CD4-positive, CD25-positive, alpha-beta regulatory T cell (primary cell): ENCODE results near the gene GLRX2. TPM values are rescaled to one million over a fixed set of nuclear protein-coding genes. Genes with fewer than 3 reads are reported as not detected.
"Not testable (repeated sequence)": the region's sequence is repeated elsewhere in the genome, so short reads cannot be mapped to it uniquely, and the experiment has no call there.

ENCODE experiments used
- ATAC-seq, 2 donors: fragments of 150-1000 bp; cut with Tn5 transposase; one replicate each; pipeline ENCODE4 v1.10.0; 2021; ENCODE audit warnings: low read depth in 2 of 2, moderate number of reproducible peaks in 2 of 2, moderate library complexity in 1 of 2
- DNase-seq, 3 donors: peaks; one replicate each; pipeline versions ENCODE4 v3.0.0 to v3.0.0-alpha.2; 2012 to 2022; ENCODE audit warnings: mixed read lengths in 1 of 3
- H3K27ac ChIP-seq: one replicate; pipeline ENCODE4 v1.7.0; 2013; ENCODE audit warnings: mild to moderate bottlenecking, low read length; ENCODE audit not compliant: insufficient read depth, poor library complexity, severe bottlenecking
- H3K27me3 ChIP-seq: one replicate; pipeline ENCODE4 v1.7.0; 2013; ENCODE audit warnings: low read length; ENCODE audit not compliant: control insufficient read depth, insufficient read depth
- H3K36me3 ChIP-seq: one replicate; pipeline ENCODE4 v1.7.0; 2013; ENCODE audit warnings: mild to moderate bottlenecking, low read length, moderate library complexity; ENCODE audit not compliant: control insufficient read depth, insufficient read depth
- H3K4me1 ChIP-seq: 2 replicates; pipeline ENCODE4 v1.7.0; 2013; ENCODE audit warnings: mild to moderate bottlenecking, low read length; ENCODE audit not compliant: insufficient read depth, control insufficient read depth, poor library complexity, severe bottlenecking
- H3K4me3 ChIP-seq: one replicate; pipeline ENCODE4 v1.7.0; 2013; ENCODE audit warnings: low read depth, mild to moderate bottlenecking, low read length, moderate library complexity
- H3K9me3 ChIP-seq, 2 experiments: 1 replicate in 1 of 2; 2 replicates in 1 of 2; pipeline ENCODE4 v1.7.0; 2013; ENCODE audit warnings: low read length in 2 of 2, mild to moderate bottlenecking in 1 of 2, moderate library complexity in 1 of 2; ENCODE audit not compliant: control insufficient read depth in 2 of 2
- H3K27ac Mint-ChIP-seq, 3 donors: one replicate each; pipeline ENCODE4 v1.8.0; 2020 to 2022; ENCODE audit warnings: mild to moderate bottlenecking in 3 of 3, mixed read lengths in 3 of 3, moderate library complexity in 2 of 3
- H3K27me3 Mint-ChIP-seq: one replicate; pipeline ENCODE4 v1.8.0; 2022; ENCODE audit warnings: mild to moderate bottlenecking, mixed read lengths
- H3K36me3 Mint-ChIP-seq: one replicate; pipeline ENCODE4 v1.8.0; 2020; ENCODE audit warnings: mixed read lengths
- H3K4me1 Mint-ChIP-seq, 4 donors: one replicate each; pipeline ENCODE4 v1.8.0; 2020 to 2022; ENCODE audit warnings: mixed read lengths in 4 of 4, mild to moderate bottlenecking in 1 of 4
- H3K4me3 Mint-ChIP-seq, 4 donors: one replicate each; pipeline ENCODE4 v1.8.0; 2020 to 2022; ENCODE audit warnings: mild to moderate bottlenecking in 4 of 4, mixed read lengths in 4 of 4, moderate library complexity in 3 of 4
- H3K9me3 Mint-ChIP-seq, 7 donors: one replicate each; pipeline ENCODE4 v1.8.0; 2020 to 2022; ENCODE audit warnings: mixed read lengths in 7 of 7, mild to moderate bottlenecking in 3 of 7, moderate library complexity in 2 of 7
- polyA plus RNA-seq, 4 donors: library from polyadenylated mRNA; unstranded; fragments of 300-500 nt; fragmentation: Illumina TruSeq; gene quantifications; one replicate each; pipeline ENCODE4 v1.2.3, GENCODE V29; 2021
- total RNA-seq: library from RNA; stranded (reverse); gene quantifications from one replicate; pipeline ENCODE4 v1.2.3, GENCODE V29; 2022

Gene GLRX2
- total and polyA plus RNA-seq, 5 donors from 2014 or later: 5.2 to 13.8 (median 12.4) TPM

DNA sequence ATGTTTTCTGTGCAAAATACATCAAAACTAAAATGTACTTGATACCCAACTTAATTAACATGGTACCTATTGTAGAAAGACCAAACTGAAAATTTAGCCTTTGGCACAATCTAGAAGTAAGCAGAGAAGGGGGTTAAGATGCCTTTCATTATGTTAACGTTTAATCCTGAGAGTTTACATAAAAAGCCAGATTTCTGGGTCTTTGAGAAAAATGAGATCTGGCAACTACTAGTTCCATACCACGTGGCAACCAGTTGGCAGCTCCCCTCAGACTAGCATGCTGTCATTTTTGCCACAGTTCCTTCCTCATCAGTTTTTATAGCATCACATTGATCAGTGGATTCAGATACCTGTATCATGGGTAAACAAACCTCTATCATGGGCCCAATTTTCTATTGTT, 44.3 kb downstream of the GLRX2 start:
- Histone ChIP-seq H3K9me3 (no peaks in the 10 kb centered on the region), H3K4me3 (peak overlapping the region; percentile 95), H3K4me1 (peaks cover 50% of the 10 kb centered on the region), H3K27me3 (no peaks in the 10 kb centered on the region), H3K36me3 (no peaks in the 10 kb centered on the region), H3K27ac (no peak overlapping the region)
- H3K36me3 Mint-ChIP-seq: peaks cover 8% of the 10 kb centered on the region
- DNase-seq (peak in 1 of 3 donors; percentile 22), ATAC-seq (no peak)
- H3K27me3 Mint-ChIP-seq: no peaks in the 10 kb centered on the region
- H3K27ac Mint-ChIP-seq: peak overlapping the region in 2 of 3 donors; percentile 27 to 97
- peaks cover 26 to 84% (median 58%) of the 10 kb centered on the region in 4 donors for H3K4me1 Mint-ChIP-seq
- peak overlapping the region; percentile 93 to 100 (median 98) for H3K4me3 Mint-ChIP-seq
- H3K9me3 Mint-ChIP-seq: no peaks in the 10 kb centered on the region

- Histone ChIP-seq H3K27me3 (no peaks in the 10 kb centered on the region), H3K4me1 (peaks cover 46% of the 10 kb centered on the region), H3K9me3 (no peaks in the 10 kb centered on the region), H3K36me3 (no peaks in the 10 kb centered on the region), H3K4me3 (peak overlapping the region; percentile 95), H3K27ac (peak overlapping the region; percentile 91)
- Mint-ChIP-seq H3K4me3 (peak overlapping the region; percentile 93 to 100 (median 98)), H3K27me3 (no peaks in the 10 kb centered on the region), H3K4me1 (peaks cover 25 to 78% (median 53%) of the 10 kb centered on the region in 4 donors), H3K27ac (peak overlapping the region; percentile 97 to 99 (median 99)), H3K9me3 (no peaks in the 10 kb centered on the region), H3K36me3 (peaks cover 8% of the 10 kb centered on the region)
- peak in 1 of 3 donors; percentile 7 for DNase-seq
- ATAC-seq: no peak
Observed at GRCh38 chr1:193060406-193060805, 44.8 kb downstream of the GLRX2 start.

- Mint-ChIP-seq H3K4me1 (peaks cover 21 to 77% (median 50%) of the 10 kb centered on the region in 4 donors), H3K27ac (peak overlapping the region; percentile 97 to 99 (median 99))
- ATAC-seq: no peak
Observed at GRCh38 chr1:193060115-193060403, 45.2 kb downstream of the GLRX2 start.

DNA sequence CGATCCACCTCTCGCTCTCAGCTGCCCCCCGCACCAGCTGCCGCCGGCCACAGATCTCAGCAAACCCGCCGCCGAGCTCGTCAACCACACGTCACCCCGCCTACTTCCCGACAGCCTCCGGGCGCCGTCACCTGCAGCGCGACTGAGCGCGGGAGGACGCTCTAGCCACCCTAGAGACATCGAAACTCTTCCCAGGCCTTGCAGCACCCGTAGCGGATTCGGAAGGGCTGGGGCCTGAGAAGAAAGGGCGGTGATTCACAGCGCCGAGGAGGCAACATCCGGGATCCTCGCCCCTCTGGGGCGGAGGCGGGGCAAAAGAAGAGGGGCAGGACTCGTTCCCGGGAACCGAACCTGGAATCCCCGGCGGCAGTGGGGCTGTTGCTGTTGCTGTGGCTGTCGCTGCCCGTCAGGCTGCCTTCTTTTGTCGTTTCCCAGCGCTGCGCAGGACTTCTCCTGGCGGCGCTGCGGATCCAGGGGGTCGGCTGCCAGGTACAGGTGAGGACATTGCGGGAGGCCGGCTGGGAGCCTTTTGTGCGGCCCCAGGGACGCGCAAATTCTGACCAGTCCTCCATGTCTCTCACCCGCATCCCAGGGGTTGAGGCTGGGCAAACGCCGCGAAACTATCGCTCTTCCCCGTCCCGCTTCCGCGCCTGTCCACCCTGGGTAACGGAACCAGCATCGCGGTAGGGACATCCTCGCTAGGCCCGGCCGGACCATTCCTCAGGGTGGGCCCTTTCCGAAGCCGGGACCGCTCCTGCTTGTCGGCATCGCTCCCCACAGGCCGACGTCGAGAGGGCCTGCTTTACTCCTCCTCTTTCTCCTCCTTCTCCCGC, 45.7 kb downstream of the GLRX2 start, which contains the start of the genes RO60 and UCHL5:
TSS of gene RO60 (plus strand) at position 331 of the 833 bp plus-strand sequence. CDS start 9,443 bp downstream, outside the sequence.
TSS of gene UCHL5 (minus strand) at position 79 of the 833 bp plus-strand sequence. CDS start 100 bp downstream, outside the sequence.
- Histone ChIP-seq H3K9me3 (no peaks in the 10 kb centered on the region), H3K4me3 (peak within 1 kb of the TSS; percentile 95), H3K27me3 (no peaks in the 10 kb centered on the region), H3K27ac (peak within 1 kb of the TSS; percentile 91), H3K36me3 (no peaks in the 10 kb centered on the region), H3K4me1 (peaks cover 46% of the 10 kb centered on the region)
- Mint-ChIP-seq H3K4me3 (peak within 1 kb of the TSS; percentile 93 to 100 (median 98)), H3K4me1 (peaks cover 17 to 79% (median 51%) of the 10 kb centered on the region in 4 donors), H3K27me3 (no peaks in the 10 kb centered on the region), H3K9me3 (no peaks in the 10 kb centered on the region), H3K27ac (peak within 1 kb of the TSS; percentile 97 to 99 (median 99)), H3K36me3 (peaks cover 8% of the 10 kb centered on the region)
- DNase-seq (peak; percentile 90 to 98 (median 94)), ATAC-seq (peak; percentile 97 to 98)

More at GRCh38 chr1:193060115-193060403, 45.2 kb downstream of the GLRX2 start:
- H3K36me3 Mint-ChIP-seq: peaks cover 8% of the 10 kb centered on the region
- peak overlapping the region; percentile 95 for H3K4me3 ChIP-seq
- no peaks in the 10 kb centered on the region for H3K36me3 ChIP-seq
- no peaks in the 10 kb centered on the region for H3K27me3 Mint-ChIP-seq
- H3K27me3 ChIP-seq: no peaks in the 10 kb centered on the region
- peaks cover 46% of the 10 kb centered on the region for H3K4me1 ChIP-seq
- H3K27ac ChIP-seq: peak overlapping the region; percentile 91
- DNase-seq: no peak
- H3K4me3 Mint-ChIP-seq: peak overlapping the region; percentile 93 to 100 (median 98)
- H3K9me3 Mint-ChIP-seq: no peaks in the 10 kb centered on the region
- no peaks in the 10 kb centered on the region for H3K9me3 ChIP-seq

- Mint-ChIP-seq H3K36me3 (peaks cover 8% of the 10 kb centered on the region), H3K4me1 (peaks cover 14 to 78% (median 52%) of the 10 kb centered on the region in 4 donors), H3K27me3 (no peaks in the 10 kb centered on the region), H3K4me3 (peak overlapping the region; percentile 93 to 100 (median 98)), H3K27ac (peak overlapping the region; percentile 97 to 99 (median 99)), H3K9me3 (no peaks in the 10 kb centered on the region)
- Histone ChIP-seq H3K36me3 (no peaks in the 10 kb centered on the region), H3K27me3 (no peaks in the 10 kb centered on the region), H3K9me3 (no peaks in the 10 kb centered on the region), H3K4me3 (peak overlapping the region; percentile 95), H3K4me1 (peaks cover 41% of the 10 kb centered on the region), H3K27ac (peak overlapping the region; percentile 91)
- DNase-seq (peak; percentile 32 to 84 (median 54)), ATAC-seq (peak; percentile 19 to 29)
Observed at GRCh38 chr1:193058529-193059281, 46.5 kb downstream of the GLRX2 start.

- Mint-ChIP-seq H3K27ac (peak overlapping the region in 2 of 3 donors; percentile 17 to 32), H3K27me3 (no peaks in the 10 kb centered on the region), H3K9me3 (no peaks in the 10 kb centered on the region), H3K4me3 (peak overlapping the region in 1 of 4 donors; percentile 50), H3K4me1 (peaks cover 21 to 55% (median 34%) of the 10 kb centered on the region in 4 donors), H3K36me3 (peaks cover 7% of the 10 kb centered on the region)
- Histone ChIP-seq H3K4me3 (no peak overlapping the region), H3K9me3 (no peaks in the 10 kb centered on the region), H3K36me3 (peaks cover 15% of the 10 kb centered on the region), H3K4me1 (peaks cover 15% of the 10 kb centered on the region), H3K27me3 (no peaks in the 10 kb centered on the region), H3K27ac (no peak overlapping the region)
- no peak for DNase-seq
- no peak for ATAC-seq
Observed at GRCh38 chr1:193054169-193054675, 51.0 kb downstream of the GLRX2 start.

GRCh38 chr1:193048913-193049312, 56.3 kb downstream of the GLRX2 start:
- not testable (repeated sequence) for ATAC-seq, H3K27ac ChIP-seq, DNase-seq, H3K4me3 Mint-ChIP-seq, H3K9me3 Mint-ChIP-seq, H3K9me3 ChIP-seq, H3K4me1 ChIP-seq, H3K27ac Mint-ChIP-seq, H3K27me3 Mint-ChIP-seq, H3K27me3 ChIP-seq, H3K4me3 ChIP-seq
- peaks cover 38% of the 10 kb centered on the region for H3K36me3 ChIP-seq
- peaks cover 22% of the 10 kb centered on the region for H3K36me3 Mint-ChIP-seq
- peaks cover 10 to 25% (median 19%) of the 10 kb centered on the region in 4 donors for H3K4me1 Mint-ChIP-seq
